NCI-H524 treated with DMSO at 0.1 percent for 48 hours (cell line): ENCODE results near the gene VAPB.
"Not testable (repeated sequence)": the region's sequence is repeated elsewhere in the genome, so short reads cannot be mapped to it uniquely, and the experiment has no call there.

ENCODE experiments used
- DNase-seq: peaks from one replicate; lab custom pipeline; 2025; lab: John Stamatoyannopoulos, UW

VAPB gene

GRCh38 chr20:58407966-58408557 is 19.0 kb downstream of the VAPB start:
- no peak for DNase-seq

- no peak for DNase-seq
These were observed 19.7 kb downstream of the VAPB start for GRCh38 chr20:58408603-58409246.

- not testable (repeated sequence) for DNase-seq
These were observed 25.2 kb downstream of the VAPB start for GRCh38 chr20:58414216-58414615.

DNA sequence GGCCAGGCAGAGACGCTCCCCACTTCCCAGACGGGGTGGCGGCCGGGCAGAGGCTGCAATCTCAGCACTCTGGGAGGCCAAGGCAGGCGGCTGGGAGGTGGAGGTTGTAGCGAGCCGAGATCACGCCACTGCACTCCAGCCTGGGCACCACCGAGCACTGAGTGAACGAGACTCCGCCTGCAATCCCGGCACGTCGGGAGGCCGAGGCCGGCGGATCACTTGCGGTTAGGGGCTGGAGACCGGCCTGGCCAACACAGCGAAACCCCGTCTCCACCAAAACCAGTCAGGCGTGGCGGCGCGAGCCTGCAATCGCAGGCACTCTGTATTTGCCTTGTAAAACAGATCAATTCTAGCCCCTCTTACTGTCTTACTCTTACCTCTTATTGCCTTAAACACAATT is 25.8 kb downstream of the VAPB start:
- not testable (repeated sequence) for DNase-seq

DNA sequence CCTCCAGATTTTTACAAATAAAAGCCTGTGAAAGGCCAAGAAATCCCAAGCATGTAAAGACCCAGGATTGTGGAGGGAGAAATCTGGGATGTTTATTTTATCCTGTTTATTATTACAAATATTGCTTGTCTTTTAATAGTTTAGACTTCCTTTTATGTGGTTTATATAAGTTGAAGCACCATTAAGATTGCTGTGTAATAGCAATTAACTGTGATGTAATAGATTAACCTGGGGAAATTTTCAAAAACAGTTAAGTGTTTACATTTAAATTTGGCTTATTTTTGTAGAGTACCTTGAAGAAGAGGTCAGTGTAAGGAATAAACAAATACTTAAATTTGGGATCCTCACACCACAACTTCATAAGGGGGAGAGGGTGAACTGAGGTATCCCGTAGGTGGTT is 27.0 kb downstream of the VAPB start:
- DNase-seq, result no peak

DNA sequence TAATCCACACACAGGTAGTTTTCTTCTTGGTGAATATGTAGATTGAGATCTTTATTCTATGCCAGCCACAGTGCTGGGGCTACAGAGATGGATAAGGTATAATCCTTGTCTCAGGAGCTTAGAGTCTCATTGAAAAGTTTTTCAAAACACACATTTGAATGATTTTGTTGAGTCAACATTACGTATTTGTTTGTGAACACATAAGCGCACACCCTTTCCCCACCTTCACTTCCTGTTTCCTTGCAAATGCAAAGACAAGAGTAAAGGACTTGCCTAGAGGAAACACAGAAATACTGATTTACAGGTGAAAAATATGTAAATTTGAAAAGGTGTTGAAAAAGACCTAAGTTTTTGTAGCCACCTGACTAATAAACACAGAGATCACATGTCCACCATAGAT is 27.8 kb downstream of the VAPB start:
- no peak for DNase-seq

DNA sequence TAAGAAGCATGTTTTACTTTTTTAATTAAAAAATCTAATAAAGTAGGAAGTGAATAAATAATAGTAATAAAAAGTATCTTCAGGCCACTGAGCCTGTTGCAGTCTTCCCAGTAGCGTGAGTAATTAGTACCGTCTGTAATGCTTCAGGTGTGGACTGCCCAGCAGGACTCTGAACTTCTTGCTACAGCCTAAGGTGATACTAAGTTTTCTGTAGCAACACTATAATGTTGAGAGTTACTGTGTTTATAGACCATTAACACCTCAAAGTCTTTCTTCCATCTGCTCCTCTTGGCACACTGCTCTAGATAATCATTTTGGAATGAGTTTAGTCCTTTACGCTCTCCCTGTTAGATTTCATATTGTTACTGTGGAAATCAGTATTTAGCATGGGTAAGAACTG is 28.4 kb downstream of the VAPB start:
- no peak for DNase-seq

- no peak for DNase-seq
These were observed 30.1 kb downstream of the VAPB start for GRCh38 chr20:58418949-58419748.

DNA sequence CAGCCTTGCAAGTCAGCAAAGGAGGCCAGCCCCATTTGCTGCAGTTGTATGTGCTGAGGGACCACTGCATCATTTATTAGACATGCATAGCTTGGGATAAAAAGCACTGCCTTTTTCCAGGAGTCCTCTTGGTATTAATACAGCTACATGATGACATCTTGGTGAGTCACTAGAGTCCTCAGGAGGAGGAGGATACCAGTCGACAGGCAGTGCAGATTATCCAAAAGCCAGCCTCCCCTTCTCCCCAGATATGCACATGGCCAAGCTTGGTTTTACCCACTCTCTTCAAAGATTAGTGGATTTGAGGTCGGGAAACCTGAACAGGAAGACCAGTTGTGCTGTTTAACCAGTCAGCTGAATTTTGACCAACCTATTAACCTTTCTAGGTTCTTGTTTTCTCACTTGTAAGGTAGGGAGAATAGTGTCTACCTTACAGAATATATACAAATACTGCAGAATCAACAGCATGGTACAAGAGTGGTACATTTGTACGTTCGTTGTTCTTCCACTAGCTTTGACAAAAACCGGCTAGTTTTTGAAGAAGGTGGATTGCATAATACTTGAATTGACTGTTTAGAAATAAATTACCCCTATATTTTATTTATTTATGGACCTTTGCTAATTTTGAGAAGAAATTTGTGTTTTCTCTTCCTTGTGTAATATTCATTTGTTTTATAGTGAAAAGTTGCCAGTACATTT is 31.9 kb downstream of the VAPB start:
- DNase-seq, result no peak

- no peak for DNase-seq
These were observed 32.4 kb downstream of the VAPB start for GRCh38 chr20:58421497-58421850.

- no peak for DNase-seq
These were observed 35.4 kb downstream of the VAPB start for GRCh38 chr20:58424218-58424969.

GRCh38 chr20:58427571-58427970 is 38.5 kb downstream of the VAPB start:
- not testable (repeated sequence) for DNase-seq

- no peak for DNase-seq
These were observed 39.3 kb downstream of the VAPB start for GRCh38 chr20:58428364-58428763.

DNA sequence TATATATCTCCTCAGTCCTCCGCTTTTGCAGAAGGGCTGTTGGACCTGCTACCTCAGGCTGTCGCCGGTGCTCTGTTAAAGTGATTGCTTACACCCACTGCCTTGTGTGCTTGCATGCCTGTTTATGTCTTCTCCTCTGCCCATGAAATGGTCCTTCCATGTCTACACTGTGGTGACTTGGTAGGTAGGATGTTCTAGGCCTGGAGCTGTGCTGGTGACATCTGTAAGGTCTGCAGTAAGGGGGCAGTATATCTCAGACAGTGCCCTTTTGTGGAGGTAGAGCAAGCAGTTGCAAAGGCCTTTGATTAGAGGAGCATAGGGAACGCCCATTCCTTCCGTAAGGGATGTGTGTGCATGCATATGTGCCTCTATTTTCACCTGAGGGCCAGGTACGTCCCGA is 40.3 kb downstream of the VAPB start:
- DNase-seq, result no peak

- DNase-seq, result no peak
These were observed 42.1 kb downstream of the VAPB start for GRCh38 chr20:58431134-58431533.

DNA sequence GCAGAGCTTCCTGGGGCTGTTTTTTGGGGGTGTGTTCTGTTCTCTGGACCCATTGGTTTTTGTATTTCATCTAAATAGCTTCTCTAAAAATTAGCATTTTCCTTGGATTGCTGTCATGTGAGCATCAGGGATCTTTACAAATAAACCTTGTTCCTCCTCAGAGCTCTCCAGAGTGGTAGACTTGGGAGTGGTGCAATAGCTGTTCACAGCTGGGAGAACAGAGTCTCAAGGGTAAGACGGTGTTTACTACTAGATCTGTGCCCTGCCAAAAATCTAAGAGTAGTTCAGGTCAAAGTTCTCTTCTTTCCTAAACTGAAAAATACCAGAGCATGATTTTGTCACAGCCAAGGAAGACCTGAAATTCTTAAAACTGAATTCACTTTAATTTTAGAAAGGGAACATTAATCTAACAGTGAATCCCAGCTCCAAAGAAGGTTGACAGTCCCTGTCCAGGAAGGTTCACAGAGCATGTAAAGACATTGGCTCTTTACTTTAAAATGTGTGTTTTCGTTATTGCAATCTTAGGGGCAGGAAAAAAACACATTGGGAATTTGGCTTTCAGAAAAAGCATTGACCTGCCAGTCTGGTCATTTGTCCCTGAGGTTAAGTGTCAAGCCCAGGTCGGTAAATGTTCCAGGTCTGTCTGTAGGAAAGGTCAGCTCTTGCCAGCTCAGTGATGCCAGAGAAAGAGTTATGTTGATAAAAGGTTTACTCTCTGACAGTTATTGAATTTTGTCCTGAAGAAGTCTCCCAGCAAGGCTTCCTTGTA is 43.3 kb downstream of the VAPB start:
- DNase-seq, result no peak

DNA sequence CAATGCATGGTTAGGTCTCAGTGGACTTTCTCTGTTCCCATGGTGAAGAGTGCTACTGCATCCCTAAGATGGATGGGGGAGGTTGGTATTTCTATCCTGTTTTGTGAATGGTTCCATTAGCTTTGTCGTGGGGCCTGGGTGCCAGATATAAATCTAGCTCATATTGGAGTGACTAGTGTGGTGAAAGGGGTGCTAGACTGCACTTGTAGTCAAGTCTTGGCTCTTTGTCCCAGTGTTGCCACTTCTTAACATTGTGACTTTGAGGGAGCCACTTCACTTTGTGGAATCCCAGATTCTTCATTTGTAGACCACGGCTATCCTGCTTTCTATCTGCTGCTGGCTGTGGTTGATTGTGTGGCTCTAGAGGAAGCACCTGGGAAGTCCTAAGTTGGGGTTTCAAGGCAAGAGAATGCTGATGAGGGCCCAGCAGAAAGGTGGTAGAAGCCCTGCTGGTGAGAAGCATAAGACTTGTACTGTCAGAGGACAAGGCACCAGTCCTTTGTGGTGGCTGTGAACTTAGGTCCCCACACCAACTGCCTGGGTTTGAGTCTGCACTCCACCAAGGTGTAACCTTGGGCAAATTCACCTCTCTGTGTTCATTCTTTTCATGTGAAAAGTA is 44.1 kb downstream of the VAPB start:
- no peak for DNase-seq

DNA sequence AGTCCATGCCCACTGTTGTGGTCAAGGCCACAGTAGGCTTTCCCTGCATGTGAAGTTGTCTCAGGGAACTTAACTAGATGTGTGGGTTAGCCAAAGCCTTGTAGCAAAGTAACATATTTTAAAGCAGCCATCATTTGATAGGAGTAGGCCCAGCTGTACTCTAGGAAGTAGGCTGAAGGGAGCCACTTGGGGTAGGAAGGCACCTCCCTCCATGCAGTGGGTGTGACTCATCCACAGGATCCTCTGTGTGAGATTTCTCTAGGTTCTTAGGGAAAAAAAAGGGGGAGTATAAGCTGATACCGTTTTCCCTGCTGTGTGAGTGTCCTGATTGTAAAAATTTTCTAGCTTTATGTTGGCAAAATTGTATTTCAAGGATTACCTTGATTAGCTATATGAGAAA is 44.7 kb downstream of the VAPB start:
- DNase-seq, result no peak

DNA sequence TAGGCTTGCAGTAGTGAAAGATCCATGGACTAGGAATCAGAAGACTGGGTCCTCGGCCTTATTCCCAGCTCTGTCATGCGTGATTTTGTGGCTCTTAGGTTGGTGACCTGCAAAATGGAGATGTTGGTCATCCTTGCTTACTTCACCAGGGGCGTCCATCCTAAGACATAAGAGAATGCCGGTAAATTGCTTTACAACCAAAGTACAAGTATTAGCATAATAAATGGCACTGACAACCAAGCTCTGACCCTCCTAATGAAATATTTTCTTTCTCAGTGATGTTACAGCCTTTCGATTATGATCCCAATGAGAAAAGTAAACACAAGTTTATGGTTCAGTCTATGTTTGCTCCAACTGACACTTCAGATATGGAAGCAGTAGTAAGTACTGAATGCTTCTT is 45.3 kb downstream of the VAPB start:
- DNase-seq, result no peak

- no peak for DNase-seq
These were observed 46.2 kb downstream of the VAPB start for GRCh38 chr20:58435237-58435636.
